ENCODE data around the gene GPD1L.
"Not testable (repeated sequence)": the region's sequence is repeated elsewhere in the genome, so short reads cannot be mapped to it uniquely, and the experiment has no call there.

GPD1L gene

DNA sequence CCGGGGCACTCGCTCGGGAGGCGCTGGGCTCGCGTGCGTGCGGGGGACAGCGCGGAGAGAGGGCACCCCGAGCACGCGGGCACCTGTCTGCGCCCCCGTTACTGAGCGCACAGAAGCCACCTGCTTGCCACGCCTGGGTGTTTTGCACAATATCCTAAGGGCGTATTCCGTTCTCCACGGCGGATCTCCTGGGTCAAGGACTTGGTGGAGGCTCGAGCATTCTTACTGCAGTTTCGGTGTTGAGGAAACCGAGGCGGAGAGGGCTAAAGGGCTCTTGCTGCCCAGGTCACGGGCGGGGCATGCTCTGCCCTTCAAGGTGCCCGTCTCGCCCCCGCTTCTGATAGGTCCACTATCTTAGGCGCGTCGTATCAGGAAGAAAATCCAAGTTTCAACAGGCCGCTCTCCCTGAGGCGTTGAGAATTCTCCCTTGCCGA is 526 bp downstream of the GPD1L start:
- no peak for DNase-seq

GRCh38 chr3:32108224-32108623 is 1.8 kb downstream of the GPD1L start:
- not testable (repeated sequence) for DNase-seq

DNA sequence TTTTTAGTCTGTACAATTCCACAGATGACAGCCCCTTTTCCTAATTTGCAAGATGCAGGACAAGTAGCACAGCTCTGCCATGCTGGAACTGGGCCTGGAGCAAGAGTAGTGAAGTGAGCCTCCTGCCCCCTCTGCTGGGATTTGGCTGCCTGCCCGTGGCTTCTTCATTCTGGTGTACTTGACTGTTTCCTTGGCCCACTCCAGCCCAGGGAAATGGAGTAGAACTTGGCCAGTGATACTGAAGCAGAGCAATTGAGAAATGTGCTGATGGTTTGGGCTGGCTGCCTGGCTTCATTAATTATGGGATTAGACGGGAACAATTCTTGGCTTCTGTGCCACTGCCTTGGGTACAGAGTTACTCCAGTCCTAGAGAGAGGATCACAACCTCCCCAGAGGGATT is 2.8 kb downstream of the GPD1L start:
- no peak for DNase-seq

DNA sequence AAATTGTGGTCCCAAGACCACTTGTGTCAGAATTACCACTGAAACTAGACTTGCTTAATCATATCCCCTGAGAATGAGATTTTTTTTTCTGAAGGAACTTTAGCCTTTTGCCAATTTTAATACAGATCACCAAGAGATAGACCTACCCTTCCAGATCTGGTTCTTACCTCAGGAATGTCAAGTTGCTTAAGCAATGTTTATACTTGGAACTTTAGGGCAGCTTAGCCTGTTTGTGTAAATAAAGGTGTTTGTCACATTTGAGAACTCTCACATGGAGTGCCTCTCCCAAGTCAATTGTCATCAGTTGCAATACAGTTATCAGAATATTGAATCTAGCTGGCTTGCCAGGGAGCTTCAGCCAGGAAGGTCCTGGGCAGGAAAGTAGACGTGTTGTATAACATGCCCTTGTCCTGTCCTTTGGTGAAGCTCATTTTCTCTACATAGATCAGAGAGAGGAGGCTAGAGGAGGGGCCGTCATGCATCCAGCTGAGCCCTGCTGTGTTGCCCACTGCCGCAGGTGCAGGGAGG is 3.9 kb downstream of the GPD1L start:
- DNase-seq = no peak

DNA sequence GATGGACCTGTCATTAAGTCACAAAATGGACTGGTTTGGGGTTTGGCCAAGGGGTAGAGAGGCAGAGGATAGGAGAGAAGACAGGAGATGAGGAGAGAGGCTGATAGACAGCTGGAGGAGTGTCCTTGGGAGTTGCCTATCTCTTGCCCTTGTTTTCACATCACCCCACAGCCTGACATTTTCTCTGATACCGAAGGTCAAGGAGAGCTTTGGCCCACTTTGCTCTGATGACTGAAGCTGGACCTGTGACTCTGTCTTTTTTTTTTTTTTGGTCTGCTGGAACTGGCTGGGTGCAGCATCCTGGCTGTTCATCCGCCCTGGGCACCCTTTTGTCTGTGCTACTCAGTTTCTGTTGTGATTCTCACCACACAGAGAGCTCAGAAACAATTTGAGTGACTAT is 5.1 kb downstream of the GPD1L start:
- DNase-seq = no peak

DNA sequence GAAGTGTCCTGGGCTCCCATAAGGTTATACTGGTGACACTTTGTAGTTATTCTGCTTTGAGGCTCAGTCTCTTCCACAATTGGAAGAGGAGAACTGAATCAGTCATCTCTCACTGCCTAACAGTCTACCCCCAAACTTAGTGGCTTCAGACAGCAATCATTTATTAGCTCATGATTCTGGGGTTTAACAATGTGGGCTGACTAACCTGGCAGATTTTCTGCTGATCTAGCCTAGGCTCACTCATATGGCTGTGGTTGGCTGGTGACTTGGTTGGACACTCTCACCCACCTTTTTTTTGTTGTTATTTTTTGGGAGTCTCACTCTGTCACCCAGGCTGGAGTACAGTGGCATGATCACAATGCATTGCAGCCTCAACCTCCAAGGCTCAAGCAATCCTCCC is 7.1 kb downstream of the GPD1L start:
- no peak for DNase-seq

DNA sequence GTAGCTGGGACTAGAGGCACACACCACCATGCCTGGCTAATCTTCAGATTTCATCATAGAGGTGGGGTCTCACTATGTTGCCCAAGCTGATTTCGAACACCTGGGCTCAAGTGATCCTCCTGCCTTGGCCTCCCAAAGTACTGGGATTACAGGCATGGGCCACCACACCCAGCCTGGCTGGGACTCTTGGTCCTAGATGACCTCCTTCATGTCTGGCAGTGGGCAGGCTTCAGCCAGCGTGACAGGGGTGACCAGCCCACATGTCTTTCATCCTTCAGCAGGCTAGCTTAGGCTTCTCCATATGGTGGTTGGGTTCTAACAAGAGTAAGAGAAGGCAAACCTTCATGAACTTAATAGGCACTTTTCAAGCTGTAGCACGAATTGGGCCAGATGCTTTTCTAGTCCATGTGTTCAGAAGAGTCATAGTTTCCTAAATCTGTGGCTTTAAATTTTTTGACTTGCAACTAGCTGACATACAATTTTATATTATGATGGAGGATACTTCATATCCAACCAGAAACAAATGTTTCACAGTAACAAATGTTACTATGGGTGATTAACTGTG is 7.6 kb downstream of the GPD1L start:
- DNase-seq = no peak

DNA sequence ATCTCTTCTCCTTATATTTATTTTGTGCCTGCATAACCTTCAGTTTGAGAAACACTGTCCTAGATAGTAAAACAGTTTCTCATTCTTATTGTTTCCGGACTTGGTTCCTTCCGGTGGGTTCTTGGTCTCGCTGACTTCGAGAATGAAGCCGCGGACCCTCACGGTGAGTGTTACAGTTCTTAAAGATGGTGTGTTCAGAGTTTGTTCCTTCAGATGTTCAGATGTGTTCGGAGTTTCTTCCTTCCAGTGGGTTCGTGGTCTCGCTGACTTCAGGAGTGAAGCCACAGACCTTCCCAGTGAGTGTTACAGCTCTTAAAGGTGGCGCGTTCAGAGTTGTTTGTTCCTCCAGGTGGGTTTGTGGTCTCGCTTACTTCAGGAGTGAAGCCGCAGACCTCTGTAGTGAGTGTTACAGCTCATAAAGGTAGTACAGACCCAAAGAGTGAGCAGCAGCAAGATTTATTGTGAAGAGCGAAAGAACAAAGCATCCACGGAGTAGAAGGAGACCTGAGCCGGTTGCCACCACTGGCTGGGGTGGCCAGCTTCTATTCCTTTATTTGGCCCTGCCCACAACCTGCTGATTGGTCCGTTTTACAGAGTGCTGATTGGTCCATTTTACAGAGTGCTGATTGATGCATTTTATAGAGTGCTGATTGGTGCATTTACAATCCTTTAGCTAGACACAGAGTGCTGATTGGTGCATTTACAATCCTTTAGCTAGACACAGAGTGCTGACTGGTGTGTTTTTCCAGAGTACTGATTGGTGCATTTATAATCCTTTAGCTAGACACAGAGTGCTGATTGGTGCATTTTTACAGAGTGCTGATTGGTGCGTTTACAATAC is 8.3 kb downstream of the GPD1L start:
- DNase-seq = peak; percentile 70

- no peak for DNase-seq
These were observed 10.9 kb downstream of the GPD1L start for GRCh38 chr3:32117320-32117719.

DNA sequence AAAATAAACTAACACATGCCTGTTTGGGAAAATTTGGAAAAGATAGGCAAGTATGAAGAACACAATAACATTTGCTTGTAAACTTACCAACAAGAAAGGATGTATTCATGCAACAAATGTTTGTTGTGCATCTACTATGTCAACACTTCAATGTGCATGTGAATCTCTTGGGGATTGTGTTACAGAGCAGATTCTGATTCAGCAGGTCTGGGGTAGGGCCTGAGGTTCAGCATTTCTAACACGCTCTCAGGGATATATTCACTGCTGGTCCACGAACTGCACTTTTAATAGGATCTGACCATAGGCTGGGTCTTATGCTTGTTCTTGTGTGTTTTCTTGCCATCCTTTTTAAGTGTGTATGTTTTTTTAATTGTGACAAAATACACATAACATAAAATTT is 11.8 kb downstream of the GPD1L start:
- DNase-seq = no peak

DNA sequence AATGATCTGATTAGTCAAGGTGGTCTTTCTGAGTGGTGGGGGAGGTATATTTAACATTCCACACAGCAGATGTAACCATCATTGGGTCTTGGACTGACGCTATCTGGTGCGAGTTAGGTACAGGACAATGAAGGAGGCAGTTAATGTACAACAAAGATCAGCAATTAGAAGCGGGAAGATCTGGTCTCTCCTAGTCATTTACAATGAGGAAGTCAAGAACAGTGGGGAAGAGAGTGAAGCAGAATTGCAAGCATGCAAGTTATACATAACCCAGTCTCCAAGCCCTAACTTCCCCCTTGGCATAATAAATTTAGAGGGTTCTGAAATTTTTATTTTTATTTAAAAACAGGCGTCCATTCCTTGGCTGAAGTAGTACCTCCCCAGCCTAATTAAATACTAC is 14.1 kb downstream of the GPD1L start:
- DNase-seq = no peak

- DNase-seq = no peak
These were observed 14.7 kb downstream of the GPD1L start for GRCh38 chr3:32121137-32121536.

DNA sequence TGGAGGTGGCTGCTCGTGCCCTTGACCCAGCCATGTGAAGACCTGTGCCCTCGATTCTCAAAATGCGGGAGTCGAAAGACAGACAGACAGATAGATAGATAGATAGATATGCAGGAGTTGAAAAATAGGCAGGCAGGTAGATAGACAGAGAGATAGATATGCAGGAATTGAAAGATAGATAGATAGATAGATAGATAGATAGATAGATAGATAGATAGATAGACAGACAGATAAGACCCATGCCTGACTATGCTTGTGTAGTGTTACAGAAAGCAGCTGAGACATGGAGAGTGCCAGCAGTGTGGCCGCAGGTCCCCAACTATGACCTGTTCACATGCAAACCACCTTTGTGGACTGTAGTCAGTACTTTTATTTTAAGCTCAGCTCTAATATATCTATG is 17.2 kb downstream of the GPD1L start:
- DNase-seq = no peak

- no peak for DNase-seq
These were observed 18.6 kb downstream of the GPD1L start for GRCh38 chr3:32125012-32125411.

GRCh38 chr3:32126305-32127015 is 20.0 kb downstream of the GPD1L start:
- DNase-seq = no peak

DNA sequence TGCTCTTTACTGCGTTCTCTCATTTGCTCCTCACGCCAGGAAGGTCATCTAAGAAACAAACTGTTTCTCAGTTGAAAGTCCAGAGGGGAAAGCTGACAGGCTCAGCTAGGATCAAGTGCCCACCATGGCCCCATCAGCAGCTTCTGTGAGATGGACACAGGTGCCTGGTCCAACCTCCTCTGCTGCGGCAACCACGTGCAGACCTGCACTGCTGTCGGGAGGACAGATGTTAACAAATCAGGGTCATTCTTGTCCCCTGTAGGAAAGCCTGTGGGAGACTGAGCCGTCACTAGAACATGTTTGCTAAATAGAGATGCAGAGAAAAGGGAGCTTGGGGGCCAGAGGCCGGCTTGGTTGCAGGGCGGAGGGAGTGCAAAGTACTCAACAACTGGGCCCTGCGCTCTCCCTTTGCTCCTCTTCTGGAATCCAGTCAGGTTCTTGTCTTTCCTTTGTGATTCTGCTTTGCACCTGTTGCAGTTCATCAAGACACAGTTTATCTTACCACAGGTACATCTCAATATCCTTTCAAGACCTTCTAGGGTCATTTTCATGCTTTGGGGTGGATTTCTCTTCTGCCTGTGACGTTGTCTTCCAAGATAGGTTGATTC is 20.9 kb downstream of the GPD1L start:
- no peak for DNase-seq

DNA sequence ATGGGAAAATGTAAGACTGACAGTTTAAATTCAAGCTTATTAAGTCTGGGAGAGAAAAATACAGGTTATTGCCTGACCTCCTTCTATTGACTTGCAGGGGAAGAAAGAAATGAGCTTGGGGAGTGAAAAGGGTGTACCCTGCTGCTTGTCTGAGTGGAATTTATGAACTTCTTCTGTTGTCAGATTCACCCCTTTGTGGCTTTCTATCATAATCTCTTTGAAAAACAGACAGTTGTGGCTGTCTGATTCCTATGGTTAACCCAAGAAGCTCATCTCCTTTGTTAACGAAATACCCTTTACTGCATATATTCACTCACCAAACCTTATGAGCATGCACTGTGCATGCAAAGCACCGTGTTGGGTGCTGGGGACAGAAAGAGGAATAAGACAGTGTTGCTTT is 22.5 kb downstream of the GPD1L start:
- DNase-seq = no peak

DNA sequence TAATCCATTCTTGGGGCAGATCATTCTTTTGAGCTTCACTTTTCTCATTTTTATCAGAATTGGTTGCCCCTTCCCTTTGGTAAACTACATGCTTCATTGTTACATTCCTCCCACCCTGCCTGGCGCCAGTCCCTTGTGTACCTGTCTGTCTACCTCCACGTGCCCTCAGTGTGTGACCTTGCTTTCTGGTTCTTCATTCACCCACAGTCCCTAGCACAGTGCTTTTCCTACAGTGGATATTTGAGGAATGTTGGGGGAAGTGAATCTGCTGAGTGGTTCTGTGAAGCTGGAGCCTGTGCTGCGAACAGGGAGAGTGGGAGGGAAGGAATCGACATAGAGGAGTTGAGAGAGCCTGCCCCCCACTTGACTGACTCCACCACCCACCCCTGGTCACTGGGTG is 23.4 kb downstream of the GPD1L start:
- DNase-seq = no peak

- DNase-seq = no peak
These were observed 25.7 kb downstream of the GPD1L start for GRCh38 chr3:32132121-32132520.

GRCh38 chr3:32132706-32133105 is 26.3 kb downstream of the GPD1L start:
- DNase-seq = no peak

GRCh38 chr3:32136703-32137102 is 30.3 kb downstream of the GPD1L start:
- DNase-seq = no peak

GRCh38 chr3:32137870-32138269 is 31.4 kb downstream of the GPD1L start:
- DNase-seq = no peak

GRCh38 chr3:32138545-32139104 is 32.2 kb downstream of the GPD1L start:
- no peak for DNase-seq

Data from stimulated activated CD4-positive, alpha-beta T cell treated with anti-CD3 and anti-CD28 coated beads, Interleukin-1b, Interleukin-23, amount 100 ng/mL, for 48 hours (primary cell).